ENCODE measurements around the gene NFYA. TPM values are rescaled to one million over a fixed set of nuclear protein-coding genes. Genes with fewer than 3 reads are reported as not detected.

NFYA gene
- total RNA-seq (10 to 100 TPM; 26.7 to 27.3 TPM), total RNA-seq (25.0 to 175 (median 56.2) reads per million in 172 experiments)
- 28.2 TPM for polyA plus RNA-seq (2013, experiment 1 of 2)
- 36.7 TPM for polyA plus RNA-seq (2013, experiment 2 of 2)

DNA sequence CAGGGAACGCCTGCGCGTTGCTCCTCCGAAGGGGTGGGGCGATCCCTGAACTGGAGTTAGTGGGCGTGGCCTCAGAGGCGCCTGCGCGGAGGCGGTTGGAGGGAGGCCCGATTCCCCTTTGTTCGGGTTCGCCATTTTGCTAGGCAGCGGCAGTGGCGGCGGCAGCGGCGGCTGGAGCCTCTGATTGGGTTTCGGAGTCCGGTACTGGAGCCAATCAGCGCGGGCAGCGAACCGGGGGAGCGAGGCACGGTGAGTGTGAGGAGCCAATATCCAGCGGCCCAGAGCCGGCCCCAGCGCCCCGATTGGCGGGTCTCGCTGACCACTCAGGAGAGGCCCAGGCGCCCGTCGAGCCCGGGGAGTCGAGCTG is at the start of gene NFYA:
TSS of gene NFYA (plus strand) at position 139 of the 367 bp plus-strand sequence. CDS start 6,116 bp downstream, outside the sequence.
- Histone ChIP-seq H3K4me1 (ENCODE audit: insufficient read depth, low read length) (peaks cover 23% of the 10 kb centered on the region), H3K27me3 (ENCODE audit: control insufficient read depth in 1 of 2, insufficient read depth in 2 of 2, low read length in 2 of 2) (no peaks in the 10 kb centered on the region), H3K27ac (ENCODE audit: low read depth in 1 of 2, low read length in 2 of 2) (peak within 1 kb of the TSS; percentile 95 to 96), H3K9me3 (ENCODE audit: control insufficient read depth in 1 of 2, insufficient read depth in 1 of 2, low read length in 2 of 2) (no peaks in the 10 kb centered on the region), H3K4me3 (ENCODE audit: low read length) (peak within 1 kb of the TSS; percentile 70), H3K36me3 (ENCODE audit: insufficient read depth, low read length) (peaks cover 21% of the 10 kb centered on the region)
- DNase-seq (peak in 10 of 14 experiments; percentile 100), ATAC-seq (ENCODE audit: poor library complexity) (peak; percentile 62)
- Mint-ChIP-seq H3K4me3 (peak within 1 kb of the TSS; percentile 93), H3K4me1 (ENCODE audit: low read depth) (peaks cover 51% of the 10 kb centered on the region), H3K27me3 (no peaks in the 10 kb centered on the region), H3K36me3 (ENCODE audit: low read depth) (peaks cover 43% of the 10 kb centered on the region), H3K9me3 (no peaks in the 10 kb centered on the region), H3K27ac (peak within 1 kb of the TSS; percentile 88)
- ChIA-PET POLR2A (interaction anchor here (0.5 to 2.7 kb wide), 10 partner anchors 8 to 1958 kb away, joined by 3 to 25 read pairs (median 4); partner anchors contain the start of genes APOBEC2, SAYSD1 and TREML2), CTCF (interaction anchor here (0.9 to 1.3 kb wide), 2 partner anchors 15 to 45 kb away, joined by 3 to 4 read pairs; no protein-coding TSS in a partner anchor)
- intact Hi-C loops (cut with DNase I, micrococcal nuclease), result loop anchor here (1.0 to 10.0 kb wide), 6 partner anchors 109 to 1958 kb away; partner anchors contain the start of genes FOXP4 (in 1 of the 2) and SAYSD1 (in 1 of the 2)
- TF ChIP-seq, protein P1, sequence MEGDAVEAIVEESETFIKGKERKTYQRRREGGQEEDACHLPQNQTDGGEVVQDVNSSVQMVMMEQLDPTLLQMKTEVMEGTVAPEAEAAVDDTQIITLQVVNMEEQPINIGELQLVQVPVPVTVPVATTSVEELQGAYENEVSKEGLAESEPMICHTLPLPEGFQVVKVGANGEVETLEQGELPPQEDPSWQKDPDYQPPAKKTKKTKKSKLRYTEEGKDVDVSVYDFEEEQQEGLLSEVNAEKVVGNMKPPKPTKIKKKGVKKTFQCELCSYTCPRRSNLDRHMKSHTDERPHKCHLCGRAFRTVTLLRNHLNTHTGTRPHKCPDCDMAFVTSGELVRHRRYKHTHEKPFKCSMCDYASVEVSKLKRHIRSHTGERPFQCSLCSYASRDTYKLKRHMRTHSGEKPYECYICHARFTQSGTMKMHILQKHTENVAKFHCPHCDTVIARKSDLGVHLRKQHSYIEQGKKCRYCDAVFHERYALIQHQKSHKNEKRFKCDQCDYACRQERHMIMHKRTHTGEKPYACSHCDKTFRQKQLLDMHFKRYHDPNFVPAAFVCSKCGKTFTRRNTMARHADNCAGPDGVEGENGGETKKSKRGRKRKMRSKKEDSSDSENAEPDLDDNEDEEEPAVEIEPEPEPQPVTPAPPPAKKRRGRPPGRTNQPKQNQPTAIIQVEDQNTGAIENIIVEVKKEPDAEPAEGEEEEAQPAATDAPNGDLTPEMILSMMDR (IDR thresholded peaks at IDR 0.05), result no peak

DNA sequence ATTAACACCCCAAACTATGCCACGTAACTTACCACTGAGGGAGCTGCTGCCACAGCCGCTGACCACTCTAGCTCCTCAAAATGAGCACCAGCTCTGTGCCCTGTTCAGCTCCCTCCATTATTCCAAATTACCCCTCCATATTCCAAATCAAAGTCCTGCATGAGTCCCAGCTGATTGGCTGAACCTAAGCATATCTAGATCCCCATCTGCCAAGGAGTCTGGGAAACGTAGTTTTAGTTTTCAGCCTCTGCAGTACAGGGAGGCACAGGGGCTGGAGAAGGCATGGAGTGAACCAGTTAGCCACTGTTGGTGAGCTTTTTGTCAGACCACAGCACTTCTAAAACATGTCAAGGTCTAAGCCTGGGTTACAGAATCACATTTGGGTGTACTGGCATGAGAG is 49.7 kb upstream of the NFYA start:
- no peak overlapping the region for H3K4me3 ChIP-seq (ENCODE audit: low read length)
- peaks cover 0 to 3% of the 10 kb centered on the region in 2 experiments for H3K9me3 ChIP-seq (ENCODE audit: control insufficient read depth in 1 of 2, insufficient read depth in 1 of 2, low read length in 2 of 2)
- Mint-ChIP-seq H3K27ac (no peak overlapping the region), H3K36me3 (ENCODE audit: low read depth) (peaks cover 6% of the 10 kb centered on the region), H3K27me3 (no peaks in the 10 kb centered on the region), H3K4me1 (ENCODE audit: low read depth) (peaks cover 15% of the 10 kb centered on the region), H3K9me3 (no peaks in the 10 kb centered on the region), H3K4me3 (no peak overlapping the region)
- intact Hi-C loops (cut with DNase I, micrococcal nuclease), result loop anchor here in 1 of 2 experiments (5.0 kb wide), 1 partner anchor 696 kb away; no protein-coding TSS in a partner anchor
- DNase-seq (no peak), ATAC-seq (ENCODE audit: poor library complexity) (no peak)
- H3K27ac ChIP-seq (ENCODE audit: low read depth in 1 of 2, low read length in 2 of 2), result no peak overlapping the region
- H3K36me3 ChIP-seq (ENCODE audit: insufficient read depth, low read length), result no peaks in the 10 kb centered on the region
- POLR2A ChIA-PET, result no interaction called here
- CTCF ChIA-PET, result no interaction called here
- no peaks in the 10 kb centered on the region for H3K27me3 ChIP-seq (ENCODE audit: control insufficient read depth in 1 of 2, insufficient read depth in 2 of 2, low read length in 2 of 2)
- TF ChIP-seq, protein P1 (IDR thresholded peaks at IDR 0.05), result no peak
- H3K4me1 ChIP-seq (ENCODE audit: insufficient read depth, low read length), result peaks cover 10% of the 10 kb centered on the region

DNA sequence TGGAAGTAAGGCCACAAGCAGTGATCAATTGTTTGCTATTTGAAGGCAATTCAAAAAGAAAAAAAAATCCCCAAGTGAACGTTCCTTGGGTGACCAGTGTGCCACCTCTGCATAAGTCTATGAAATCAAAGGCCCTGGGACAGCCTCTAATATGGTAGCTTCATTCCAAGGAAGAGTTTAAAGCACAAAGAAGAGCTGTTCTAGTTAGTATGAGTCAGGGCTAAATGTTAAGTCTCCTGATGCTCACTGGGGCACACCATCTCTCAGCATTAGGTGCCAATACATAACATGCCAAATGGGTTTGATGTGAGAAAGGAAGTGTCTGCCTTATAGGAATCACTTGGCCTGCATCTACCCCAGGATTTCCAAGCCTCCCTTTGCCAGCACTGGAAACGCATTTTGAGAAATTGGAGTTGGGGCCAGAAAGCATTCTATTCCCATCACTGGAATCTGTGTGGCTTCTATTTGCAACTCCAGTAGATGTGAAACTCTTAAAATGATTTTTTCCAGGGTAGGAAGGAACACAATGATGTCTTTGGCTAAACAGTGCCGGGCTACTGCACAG is 46.7 kb upstream of the NFYA start:
- TF ChIP-seq, protein P1 (IDR thresholded peaks at IDR 0.05), result no peak
- peaks cover 23% of the 10 kb centered on the region for H3K4me1 ChIP-seq (ENCODE audit: insufficient read depth, low read length)
- POLR2A ChIA-PET, result interaction anchor here (2.5 kb wide), 1 partner anchor 46 kb away, joined by 25 read pairs; the partner anchor contains the start of genes NFYA and OARD1
- no peak overlapping the region for H3K27ac ChIP-seq (ENCODE audit: low read depth in 1 of 2, low read length in 2 of 2)
- H3K27ac Mint-ChIP-seq, result peak overlapping the region; percentile 48
- H3K27me3 ChIP-seq (ENCODE audit: control insufficient read depth in 1 of 2, insufficient read depth in 2 of 2, low read length in 2 of 2), result no peaks in the 10 kb centered on the region
- no peak overlapping the region for H3K4me3 ChIP-seq (ENCODE audit: low read length)
- CTCF ChIA-PET, result no interaction called here
- H3K9me3 ChIP-seq (ENCODE audit: control insufficient read depth in 1 of 2, insufficient read depth in 1 of 2, low read length in 2 of 2), result no peaks in the 10 kb centered on the region
- no peaks in the 10 kb centered on the region for H3K27me3 Mint-ChIP-seq
- ATAC-seq (ENCODE audit: poor library complexity), result no peak
- no peak for DNase-seq
- peak overlapping the region; percentile 65 for H3K4me3 Mint-ChIP-seq
- no peaks in the 10 kb centered on the region for H3K36me3 Mint-ChIP-seq (ENCODE audit: low read depth)
- peaks cover 31% of the 10 kb centered on the region for H3K4me1 Mint-ChIP-seq (ENCODE audit: low read depth)
- H3K9me3 Mint-ChIP-seq, result no peaks in the 10 kb centered on the region
- H3K36me3 ChIP-seq (ENCODE audit: insufficient read depth, low read length), result no peaks in the 10 kb centered on the region
- intact Hi-C loops (cut with DNase I, micrococcal nuclease), result loop anchor here in 1 of 2 experiments (5.0 kb wide), 2 partner anchors 1664 to 1679 kb away; no protein-coding TSS in a partner anchor
